ENCODE data around the gene ABTB2. TPM values are rescaled to one million over a fixed set of nuclear protein-coding genes. Genes with fewer than 3 reads are reported as not detected.

The ABTB2 gene
- total RNA-seq, 1 experiment from 2014 or later: 5.5 TPM

GRCh38 chr11:34288492-34288891 lies 69.3 kb downstream of the ABTB2 start:
- Mint-ChIP-seq H3K27me3 (ENCODE audit: low read depth) (no peaks in the 10 kb centered on the region; the same call in 1 of the 2 replicates), H3K36me3 (ENCODE audit: insufficient read depth in 1 of 3, low read depth in 3 of 3) (no peaks in the 10 kb centered on the region), H3K9me3 (no peaks in the 10 kb centered on the region), H3K4me1 (peaks cover 3 to 4% of the 10 kb centered on the region in 2 experiments; a peak in 3 of 4 replicates), H3K4me3 (no peak overlapping the region), H3K27ac (no peak overlapping the region)
- H2BK120ac ChIP-seq (ENCODE audit: low read depth, low read length, poor library complexity, severe bottlenecking): no peak overlapping the region
- no peaks in the 10 kb centered on the region for H4K20me1 ChIP-seq (ENCODE audit: control insufficient read depth, insufficient read depth, insufficient read length)
- H3K27ac ChIP-seq (ENCODE audit: insufficient read length, low read depth, low read length): no peak overlapping the region
- H2AFZ ChIP-seq (ENCODE audit: low read length): no peak overlapping the region
- H3K9me3 ChIP-seq (ENCODE audit: control insufficient read depth, low read depth, low read length): no peaks in the 10 kb centered on the region
- no peak overlapping the region for H3K23ac ChIP-seq (ENCODE audit: insufficient read length, low read depth, low read length)
- H2BK15ac ChIP-seq (ENCODE audit: low read depth, low read length): no peak overlapping the region
- H3K9ac ChIP-seq (ENCODE audit: extremely low read depth, insufficient read length, low read length): no peak overlapping the region
- TF ChIP-seq CTCF (conservative IDR thresholded peaks at IDR 0.05): no peak
- no peak overlapping the region for H2BK5ac ChIP-seq (ENCODE audit: insufficient read length, low read length)
- H3K18ac ChIP-seq (ENCODE audit: insufficient read length, low read depth, low read length): no peak overlapping the region
- no peak overlapping the region for H3K4me2 ChIP-seq (ENCODE audit: insufficient read depth, insufficient read length, low read length)
- H2AK5ac ChIP-seq (ENCODE audit: insufficient read length, low read length): no peak overlapping the region
- no peak overlapping the region for H2BK12ac ChIP-seq (ENCODE audit: insufficient read length, low read depth, low read length)
- no peak overlapping the region for H3K56ac ChIP-seq (ENCODE audit: insufficient read length, low read depth, low read length)
- no peak overlapping the region for H3K4ac ChIP-seq (ENCODE audit: low read depth, low read length)
- WGBS (ENCODE audit: extremely low coverage, insufficient read length, low lambda C conversion rate): no CpG with 5 or more reads among the region's 7 CpGs
- H3T11ph ChIP-seq (ENCODE audit: low read length): no peak overlapping the region
- no peaks in the 10 kb centered on the region for H3K23me2 ChIP-seq (ENCODE audit: insufficient read length, low read depth, low read length, poor library complexity, severe bottlenecking)
- no peak overlapping the region for H4K91ac ChIP-seq (ENCODE audit: insufficient read length, low read depth, low read length)
- no peaks in the 10 kb centered on the region for H3K79me2 ChIP-seq (ENCODE audit: insufficient read depth, low read length)
- no peaks in the 10 kb centered on the region for H3K27me3 ChIP-seq (ENCODE audit: insufficient read depth, low read length)
- H4K5ac ChIP-seq (ENCODE audit: insufficient read length, low read depth, low read length): no peak overlapping the region
- H3K4me1 ChIP-seq (ENCODE audit: insufficient read depth, low read length): no peaks in the 10 kb centered on the region
- H3K14ac ChIP-seq (ENCODE audit: insufficient read depth, low read length): no peak overlapping the region
- DNase-seq: no peak
- no peak overlapping the region for H4K8ac ChIP-seq (replicated peaks; ENCODE audit: insufficient read length, low read depth, low read length)
- H3K79me1 ChIP-seq (ENCODE audit: insufficient read depth, low read depth, low read length, poor library complexity, severe bottlenecking): no peaks in the 10 kb centered on the region
- no peak overlapping the region for H2BK20ac ChIP-seq (ENCODE audit: low read depth, low read length, poor library complexity, severe bottlenecking)
